ENCODE data around the gene SASH1.

DNA sequence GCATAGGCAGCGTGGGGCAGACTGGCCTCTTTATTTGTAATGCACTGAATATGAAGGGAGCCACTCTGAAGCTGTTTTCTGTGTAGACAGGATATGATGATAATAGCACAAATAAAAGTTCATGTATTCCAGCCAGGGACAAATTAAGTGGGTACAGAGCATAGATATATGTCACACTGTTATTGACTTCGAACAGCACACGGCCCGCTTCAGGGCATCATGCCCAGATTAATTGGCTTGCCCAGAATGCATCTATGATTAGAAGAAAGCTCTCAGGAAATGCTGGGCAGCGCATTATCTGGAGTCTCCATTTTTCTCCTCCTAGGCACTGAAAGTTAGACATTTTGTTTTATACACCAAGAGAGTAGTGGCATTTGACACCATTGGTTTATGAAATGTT, 26.3 kb upstream of the SASH1 start:
- TF ChIP-seq, protein P1, sequence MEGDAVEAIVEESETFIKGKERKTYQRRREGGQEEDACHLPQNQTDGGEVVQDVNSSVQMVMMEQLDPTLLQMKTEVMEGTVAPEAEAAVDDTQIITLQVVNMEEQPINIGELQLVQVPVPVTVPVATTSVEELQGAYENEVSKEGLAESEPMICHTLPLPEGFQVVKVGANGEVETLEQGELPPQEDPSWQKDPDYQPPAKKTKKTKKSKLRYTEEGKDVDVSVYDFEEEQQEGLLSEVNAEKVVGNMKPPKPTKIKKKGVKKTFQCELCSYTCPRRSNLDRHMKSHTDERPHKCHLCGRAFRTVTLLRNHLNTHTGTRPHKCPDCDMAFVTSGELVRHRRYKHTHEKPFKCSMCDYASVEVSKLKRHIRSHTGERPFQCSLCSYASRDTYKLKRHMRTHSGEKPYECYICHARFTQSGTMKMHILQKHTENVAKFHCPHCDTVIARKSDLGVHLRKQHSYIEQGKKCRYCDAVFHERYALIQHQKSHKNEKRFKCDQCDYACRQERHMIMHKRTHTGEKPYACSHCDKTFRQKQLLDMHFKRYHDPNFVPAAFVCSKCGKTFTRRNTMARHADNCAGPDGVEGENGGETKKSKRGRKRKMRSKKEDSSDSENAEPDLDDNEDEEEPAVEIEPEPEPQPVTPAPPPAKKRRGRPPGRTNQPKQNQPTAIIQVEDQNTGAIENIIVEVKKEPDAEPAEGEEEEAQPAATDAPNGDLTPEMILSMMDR (conservative IDR thresholded peaks at IDR 0.05 in 1 of 2, IDR thresholded peaks at IDR 0.05 in 1 of 2; ENCODE audit: low read depth in 1 of 2, low read length in 2 of 2), result no peak
- TF ChIP-seq EZH2 (IDR thresholded peaks at IDR 0.05; ENCODE audit: low read length, missing control alignments), result no peak
